GM21381 (cell line): ENCODE data around the gene ENO2.

ENCODE experiments used
- ATAC-seq: cut with Tn5 transposase; IDR thresholded peaks from one replicate; pipeline ENCODE4 v1.9.1; 2021; ENCODE audit warnings: mild to moderate bottlenecking, moderate library complexity; ENCODE audit not compliant: unreplicated experiment

The ENO2 gene

GRCh38 chr12:6912164-6912935 is 2.0 kb upstream of the ENO2 start:
- ATAC-seq: no peak

GRCh38 chr12:6914947-6915788 is 788 bp downstream of the ENO2 start:
- no peak for ATAC-seq

- no peak for ATAC-seq
These were observed 1.5 kb downstream of the ENO2 start for GRCh38 chr12:6915789-6916285.

- ATAC-seq: no peak
These were observed 2.2 kb downstream of the ENO2 start for GRCh38 chr12:6916426-6917200.

GRCh38 chr12:6917491-6918231 is 3.3 kb downstream of the ENO2 start:
- no peak for ATAC-seq

GRCh38 chr12:6919588-6919987 is 5.2 kb downstream of the ENO2 start:
- ATAC-seq: no peak

GRCh38 chr12:6921539-6921938 is 7.2 kb downstream of the ENO2 start:
- ATAC-seq: no peak

- no peak for ATAC-seq
These were observed 7.9 kb downstream of the ENO2 start for GRCh38 chr12:6921996-6922946.

- ATAC-seq: no peak
These were observed 8.8 kb downstream of the ENO2 start for GRCh38 chr12:6923003-6923732.

- ATAC-seq: no peak
These were observed 9.5 kb downstream of the ENO2 start for GRCh38 chr12:6923851-6924250.

- ATAC-seq: no peak
These were observed 10.8 kb downstream of the ENO2 start for GRCh38 chr12:6925239-6925539.

- no peak for ATAC-seq
These were observed 11.3 kb downstream of the ENO2 start for GRCh38 chr12:6925540-6926279.

GRCh38 chr12:6927379-6928021 is 13.1 kb downstream of the ENO2 start, which contains the start of gene ATN1:
TSS of gene ATN1 (plus strand) at chr12:6927959. CDS start at chr12:6934002, 6,043 bp downstream.
- no peak for ATAC-seq

GRCh38 chr12:6928022-6928702 is 13.8 kb downstream of the ENO2 start:
- ATAC-seq: no peak

- ATAC-seq: no peak
These were observed 14.5 kb downstream of the ENO2 start for GRCh38 chr12:6928703-6929407.
